ENCODE measurements around the gene SRGAP1.

GRCh38 chr12:63921157-63921556 lies 76.7 kb downstream of the SRGAP1 start:
- TF ChIP-seq CTCF (IDR thresholded peaks at IDR 0.05; ENCODE audit: poor library complexity, severe bottlenecking) (no peak), POLR2AphosphoS5 (IDR thresholded peaks at IDR 0.05) (no peak), EP300 (conservative IDR thresholded peaks at IDR 0.05; ENCODE audit: poor library complexity, severe bottlenecking) (no peak), TAF1 (IDR thresholded peaks at IDR 0.05; ENCODE audit: low read depth) (no peak), EZH2 (IDR thresholded peaks at IDR 0.05; ENCODE audit: borderline replicate concordance, insufficient read depth, low read length, poor library complexity, severe bottlenecking) (no peak), RAD21 (conservative IDR thresholded peaks at IDR 0.05) (no peak), REST (IDR thresholded peaks at IDR 0.05; ENCODE audit: borderline replicate concordance) (no peak)

Measured in neural cell (in vitro differentiated cells).